ENCODE data around the gene ENTHD1. TPM values are rescaled to one million over a fixed set of nuclear protein-coding genes. Genes with fewer than 3 reads are reported as not detected.

ENTHD1 gene
- total RNA-seq, 1 experiment from 2014 or later, result not detected

GRCh38 chr22:39913321-39913720 lies 19.8 kb upstream of the ENTHD1 start:
- Histone ChIP-seq H3K79me1 (ENCODE audit: insufficient read depth, low read depth, low read length, poor library complexity, severe bottlenecking) (no peaks in the 10 kb centered on the region), H3K27me3 (ENCODE audit: insufficient read depth, low read length) (no peaks in the 10 kb centered on the region), H4K91ac (ENCODE audit: insufficient read length, low read depth, low read length) (no peak overlapping the region), H4K8ac (replicated peaks; ENCODE audit: insufficient read length, low read depth, low read length) (no peak overlapping the region), H3K14ac (ENCODE audit: insufficient read depth, low read length) (no peak overlapping the region), H2BK5ac (ENCODE audit: insufficient read length, low read length) (no peak overlapping the region), H3K23ac (ENCODE audit: insufficient read length, low read depth, low read length) (no peak overlapping the region), H3K27ac (ENCODE audit: insufficient read length, low read depth, low read length) (no peak overlapping the region), H3K79me2 (ENCODE audit: insufficient read depth, low read length) (no peaks in the 10 kb centered on the region), H3K18ac (ENCODE audit: insufficient read length, low read depth, low read length) (no peak overlapping the region), H2BK20ac (ENCODE audit: low read depth, low read length, poor library complexity, severe bottlenecking) (no peak overlapping the region), H3K56ac (ENCODE audit: insufficient read length, low read depth, low read length) (no peak overlapping the region), H3K23me2 (ENCODE audit: insufficient read length, low read depth, low read length, poor library complexity, severe bottlenecking) (no peaks in the 10 kb centered on the region), H3K4me2 (ENCODE audit: insufficient read depth, insufficient read length, low read length) (no peak overlapping the region), H2BK12ac (ENCODE audit: insufficient read length, low read depth, low read length) (no peak overlapping the region), H3K9me3 (ENCODE audit: control insufficient read depth, low read depth, low read length) (no peaks in the 10 kb centered on the region), H3K4ac (ENCODE audit: low read depth, low read length) (no peak overlapping the region), H2BK15ac (ENCODE audit: low read depth, low read length) (no peak overlapping the region), H2AFZ (ENCODE audit: low read length) (no peak overlapping the region), H3T11ph (ENCODE audit: low read length) (no peak overlapping the region), H3K4me1 (ENCODE audit: insufficient read depth, low read length) (no peaks in the 10 kb centered on the region), H4K5ac (ENCODE audit: insufficient read length, low read depth, low read length) (no peak overlapping the region), H2BK120ac (ENCODE audit: low read depth, low read length, poor library complexity, severe bottlenecking) (no peak overlapping the region), H4K20me1 (ENCODE audit: control insufficient read depth, insufficient read depth, insufficient read length) (no peaks in the 10 kb centered on the region), H2AK5ac (ENCODE audit: insufficient read length, low read length) (no peak overlapping the region), H3K9ac (ENCODE audit: extremely low read depth, insufficient read length, low read length) (no peak overlapping the region)
- Mint-ChIP-seq H3K36me3 (ENCODE audit: insufficient read depth in 1 of 3, low read depth in 3 of 3) (no peaks in the 10 kb centered on the region), H3K27ac (no peak overlapping the region), H3K9me3 (no peaks in the 10 kb centered on the region), H3K27me3 (ENCODE audit: low read depth) (peaks cover 7% of the 10 kb centered on the region), H3K4me1 (peaks cover 13 to 33% of the 10 kb centered on the region in 2 experiments), H3K4me3 (no peak overlapping the region)
- no peak for DNase-seq
- TF ChIP-seq CTCF (conservative IDR thresholded peaks at IDR 0.05), result no peak
- WGBS (ENCODE audit: extremely low coverage, insufficient read length, low lambda C conversion rate), result no CpG with 5 or more reads among the region's 5 CpGs
